ENCODE measurements around the gene ARL13A. TPM values are rescaled to one million over a fixed set of nuclear protein-coding genes. Genes with fewer than 3 reads are reported as not detected.

ARL13A gene
- total RNA-seq, 2 donors from 2014 or later = not detected

Other genes starting within 250 kb of the ARL13A start
- gene SYTL4, start 237.6 kb upstream of the ARL13A start, total RNA-seq = not detected
- gene CSTF2, start 149.3 kb upstream of the ARL13A start, total RNA-seq = 10 to 100 TPM; 30.9 to 52.5 TPM
- gene NOX1, start 95.3 kb upstream of the ARL13A start, total RNA-seq = not detected
- 1 to 10 TPM in 1 of 2 donors, under 1 TPM in 1; 0.77 to 2.0 TPM for gene XKRX, start 40.8 kb upstream of the ARL13A start, total RNA-seq
- 10 to 100 TPM; 25.3 to 34.1 TPM for gene TRMT2B, start 82.4 kb downstream of the ARL13A start, total RNA-seq
- gene TMEM35A, start 109.2 kb downstream of the ARL13A start, total RNA-seq = not detected
- 10 to 100 TPM; 25.4 to 31.1 TPM for gene CENPI, start 128.5 kb downstream of the ARL13A start, total RNA-seq